NOMO-1 treated with dmso at 0.1 percent for 144 hours (cell line): ENCODE results near the gene SPACA4.

Experiments used
- DNase-seq: peaks from one replicate; lab custom pipeline; 2025; ENCODE audit not compliant: unreplicated experiment; lab: John Stamatoyannopoulos, UW

The SPACA4 gene

GRCh38 chr19:48633148-48634035 lies 26.9 kb downstream of the SPACA4 start:
- DNase-seq, result no peak

- DNase-seq, result no peak
Observed at GRCh38 chr19:48634036-48634342, 27.4 kb downstream of the SPACA4 start.

- peak; percentile 93 for DNase-seq
Observed at GRCh38 chr19:48634424-48635262, 28.1 kb downstream of the SPACA4 start.

GRCh38 chr19:48635263-48635965 lies 28.9 kb downstream of the SPACA4 start:
- peak; percentile 51 for DNase-seq

GRCh38 chr19:48635966-48636858 lies 29.7 kb downstream of the SPACA4 start:
- no peak for DNase-seq

- peak; percentile 70 for DNase-seq
Observed at GRCh38 chr19:48636859-48637448, 30.4 kb downstream of the SPACA4 start, which contains the start of gene DBP. DBP (minus strand) TSS chr19:48637379; CDS start chr19:48636994, 385 bp downstream.

- DNase-seq, result peak; percentile 98
Observed at GRCh38 chr19:48637449-48637947, 31.0 kb downstream of the SPACA4 start.

GRCh38 chr19:48637948-48638830 lies 31.6 kb downstream of the SPACA4 start:
- peak; percentile 75 for DNase-seq

GRCh38 chr19:48638831-48639381 lies 32.4 kb downstream of the SPACA4 start:
- DNase-seq, result no peak

GRCh38 chr19:48639483-48640375 lies 33.2 kb downstream of the SPACA4 start:
- no peak for DNase-seq

GRCh38 chr19:48641850-48642249 lies 35.3 kb downstream of the SPACA4 start:
- DNase-seq, result no peak

GRCh38 chr19:48642862-48643261 lies 36.3 kb downstream of the SPACA4 start:
- no peak for DNase-seq

- DNase-seq, result no peak
Observed at GRCh38 chr19:48644355-48644754, 37.8 kb downstream of the SPACA4 start.

GRCh38 chr19:48644839-48645619 lies 38.5 kb downstream of the SPACA4 start:
- peak; percentile 41 for DNase-seq

GRCh38 chr19:48645620-48646000 lies 39.1 kb downstream of the SPACA4 start:
- DNase-seq, result no peak

- DNase-seq, result peak; percentile 91
Observed at GRCh38 chr19:48646001-48646721, 39.6 kb downstream of the SPACA4 start, which contains the start of gene CA11. CA11 (minus strand) TSS chr19:48646187; CDS start chr19:48645632, 555 bp downstream.
